SK-N-SH treated with all-trans-retinoic acid at 6 μM for 48 hours (cell line): Measurements from ENCODE around the gene BLM.
A peak's percentile ranks its signal among the peaks of the same experiment; 100 is the strongest.

Experiments used
- ATAC-seq: fragments of 200-7000 bp; cut with Tn5 transposase; 3 replicates; pipeline ENCODE4 v1.9.1; 2020; ENCODE audit warnings: mild to moderate bottlenecking, moderate library complexity
- ARNTL ChIP-seq: fragments of 450-650 bp; formaldehyde crosslinking; IDR thresholded peaks from 2 replicates; pipeline ENCODE4 v1.5.0; 2020; ENCODE audit warnings: low read depth, mild to moderate bottlenecking, moderate library complexity, borderline replicate concordance
- BACH2 ChIP-seq: fragments of 250-450 bp; sonication (Bioruptor Pico); IDR thresholded peaks from 2 replicates; pipeline ENCODE4 v1.9.0; 2021; ENCODE audit warnings: mild to moderate bottlenecking, borderline replicate concordance
- CREB5 ChIP-seq: fragments of 250-450 bp; sonication (Bioruptor Pico); IDR thresholded peaks from 2 replicates; pipeline ENCODE4 v1.5.1; 2020; ENCODE audit warnings: low read depth, mild to moderate bottlenecking, moderate library complexity
- CSDC2 ChIP-seq: fragments of 250-450 bp; sonication (Bioruptor Pico); IDR thresholded peaks from 2 replicates; pipeline ENCODE4 v1.5.0; 2020; ENCODE audit warnings: mild to moderate bottlenecking, moderate library complexity
- CSRNP3 ChIP-seq: fragments of 250-450 bp; sonication (Bioruptor Pico); IDR thresholded peaks from 2 replicates; pipeline ENCODE4 v1.5.1; 2021; ENCODE audit warnings: mild to moderate bottlenecking, moderate library complexity
- ESRRG ChIP-seq: fragments of 250-450 bp; sonication (Bioruptor Pico); IDR thresholded peaks from 2 replicates; pipeline ENCODE4 v1.6.1; 2021; ENCODE audit warnings: mild to moderate bottlenecking
- OSR1 ChIP-seq: fragments of 250-450 bp; sonication (Bioruptor Pico); IDR thresholded peaks from 2 replicates; pipeline ENCODE4 v1.8.0; 2022; ENCODE audit warnings: moderate library complexity, mild to moderate bottlenecking, inconsistent platforms
- PATZ1 ChIP-seq: fragments of 250-450 bp; sonication (Bioruptor Pico); IDR thresholded peaks from 2 replicates; pipeline ENCODE4 v1.8.0; 2020; ENCODE audit warnings: mild to moderate bottlenecking, moderate library complexity, borderline replicate concordance
- PPARA ChIP-seq: fragments of 250-450 bp; sonication (Bioruptor Pico); IDR thresholded peaks from 2 replicates; pipeline ENCODE4 v1.5.0; 2020; ENCODE audit warnings: mild to moderate bottlenecking, borderline replicate concordance
- RARB ChIP-seq: fragments of 250-450 bp; sonication (Bioruptor Pico); IDR thresholded peaks from 2 replicates; pipeline ENCODE4 v1.8.0; 2021; ENCODE audit warnings: mild to moderate bottlenecking, moderate library complexity
- SNAI2 ChIP-seq: fragments of 250-450 bp; sonication (Bioruptor Pico); IDR thresholded peaks from 2 replicates; pipeline ENCODE4 v1.5.0; 2020; ENCODE audit warnings: mild to moderate bottlenecking, moderate library complexity
- TCF4 ChIP-seq: fragments of 250-450 bp; sonication (Bioruptor Pico); IDR thresholded peaks from 2 replicates; pipeline ENCODE4 v1.8.0; 2021; ENCODE audit warnings: mild to moderate bottlenecking, moderate library complexity, borderline replicate concordance
- TOX ChIP-seq: fragments of 250-450 bp; sonication (Bioruptor Pico); IDR thresholded peaks from 2 replicates; pipeline ENCODE4 v1.8.0; 2021; ENCODE audit warnings: mild to moderate bottlenecking, moderate library complexity, borderline replicate concordance
- TSHZ2 ChIP-seq: fragments of 250-450 bp; sonication (Bioruptor Pico); IDR thresholded peaks from 2 replicates; pipeline ENCODE4 v1.5.0; 2020; ENCODE audit warnings: mild to moderate bottlenecking, moderate library complexity
- ZFP3 ChIP-seq: fragments of 250-450 bp; sonication (Bioruptor Pico); IDR thresholded peaks from 2 replicates; pipeline ENCODE4 v1.5.0; 2020; ENCODE audit warnings: mild to moderate bottlenecking, moderate library complexity
- ZFP30 ChIP-seq: fragments of 450-650 bp; formaldehyde crosslinking; IDR thresholded peaks from 2 replicates; pipeline ENCODE4 v1.5.0; 2022; ENCODE audit warnings: mild to moderate bottlenecking, moderate library complexity
- ZNF565 ChIP-seq: fragments of 450-650 bp; formaldehyde crosslinking; conservative IDR thresholded peaks from 2 replicates; pipeline ENCODE4 v1.5.0; 2020; ENCODE audit warnings: low read depth, mild to moderate bottlenecking, moderate library complexity
- ZNF70 ChIP-seq: fragments of 450-650 bp; formaldehyde crosslinking; IDR thresholded peaks from 2 replicates; pipeline ENCODE4 v1.5.0; 2020; ENCODE audit warnings: mild to moderate bottlenecking, moderate library complexity
- ZNF8 ChIP-seq: fragments of 450-650 bp; formaldehyde crosslinking; IDR thresholded peaks from 2 replicates; pipeline ENCODE4 v1.5.0; 2020; ENCODE audit warnings: mild to moderate bottlenecking, moderate library complexity

The BLM gene

GRCh38 chr15:90756916-90757315, 39.8 kb downstream of the BLM start:
- ATAC-seq: no peak
- TF ChIP-seq RARB (CRISPR knock-in tag) (no peak), ARNTL (CRISPR knock-in tag) (no peak), SNAI2 (no peak), CSRNP3 (CRISPR knock-in tag) (no peak), OSR1 (no peak), ZNF565 (no peak)

- TF ChIP-seq TSHZ2 (no peak), ZFP30 (no peak), CREB5 (CRISPR knock-in tag) (no peak), ESRRG (CRISPR knock-in tag) (no peak), ZNF565 (no peak), CSDC2 (CRISPR knock-in tag) (no peak), ARNTL (CRISPR knock-in tag) (no peak), OSR1 (no peak), PPARA (CRISPR knock-in tag) (no peak), TOX (CRISPR knock-in tag) (no peak), PATZ1 (CRISPR knock-in tag) (no peak), TCF4 (CRISPR knock-in tag) (no peak), ZFP3 (CRISPR knock-in tag) (no peak), BACH2 (CRISPR knock-in tag) (no peak), ZNF8 (CRISPR knock-in tag) (no peak), ZNF70 (CRISPR knock-in tag) (no peak), SNAI2 (no peak), CSRNP3 (CRISPR knock-in tag) (no peak)
- peak; percentile 26; the same call in 2 of the 3 replicates for ATAC-seq
These were observed 40.3 kb downstream of the BLM start for GRCh38 chr15:90757461-90757860.

- TF ChIP-seq ZFP30: no peak
- no peak for TF ChIP-seq BACH2 (CRISPR knock-in tag)
- no peak for TF ChIP-seq SNAI2
- no peak for TF ChIP-seq OSR1
- no peak for TF ChIP-seq CSRNP3 (CRISPR knock-in tag)
- no peak for TF ChIP-seq CREB5 (CRISPR knock-in tag)
- TF ChIP-seq ESRRG (CRISPR knock-in tag): no peak
- no peak for TF ChIP-seq TCF4 (CRISPR knock-in tag)
- TF ChIP-seq PPARA (CRISPR knock-in tag): no peak
- TF ChIP-seq CSDC2 (CRISPR knock-in tag): no peak
- no peak for ATAC-seq
These were observed 43.6 kb downstream of the BLM start for GRCh38 chr15:90760661-90761232.
